ENCODE results near the gene YAP1.

Gene YAP1

GRCh38 chr11:102153082-102153481 is 42.8 kb downstream of the YAP1 start:
- H3K27ac ChIP-seq = no peak overlapping the region
- ChIA-PET POLR2A (ENCODE audit: low non-redundant PET) (interaction anchor here (0.6 kb wide), 1 partner anchor 69 kb away, joined by 4 read pairs; no protein-coding TSS in a partner anchor), CTCF (no interaction called here)
- TF ChIP-seq CTCF (conservative IDR thresholded peaks at IDR 0.05; ENCODE audit: low read depth) = no peak
- DNase-seq (ENCODE audit: low spot score) = no peak

- no peak for DNase-seq (ENCODE audit: low spot score)
- ChIA-PET CTCF (no interaction called here), POLR2A (ENCODE audit: low non-redundant PET) (no interaction called here)
- no peak overlapping the region for H3K27ac ChIP-seq
- no peak for TF ChIP-seq CTCF (conservative IDR thresholded peaks at IDR 0.05; ENCODE audit: low read depth)
Measured at GRCh38 chr11:102154806-102155205, 44.6 kb downstream of the YAP1 start.

GRCh38 chr11:102155676-102156075 is 45.4 kb downstream of the YAP1 start:
- DNase-seq (ENCODE audit: low spot score) = no peak
- POLR2A ChIA-PET (ENCODE audit: low non-redundant PET) = no interaction called here
- no peak for TF ChIP-seq CTCF (conservative IDR thresholded peaks at IDR 0.05; ENCODE audit: low read depth)
- no peak overlapping the region for H3K27ac ChIP-seq
- CTCF ChIA-PET = no interaction called here

- ChIA-PET CTCF (interaction anchor here (0.7 to 1.1 kb wide), 2 partner anchors 9 to 12 kb away, joined by 4 to 7 read pairs; no protein-coding TSS in a partner anchor), POLR2A (ENCODE audit: low non-redundant PET) (no interaction called here)
- no peak for TF ChIP-seq CTCF (conservative IDR thresholded peaks at IDR 0.05; ENCODE audit: low read depth)
- peak; percentile 13 for DNase-seq (ENCODE audit: low spot score)
- H3K27ac ChIP-seq = no peak overlapping the region
Measured at GRCh38 chr11:102157219-102157618, 47.0 kb downstream of the YAP1 start.

GRCh38 chr11:102158164-102158735 is 48.0 kb downstream of the YAP1 start:
- no peak overlapping the region for H3K27ac ChIP-seq
- CTCF ChIA-PET = interaction anchor here (1.3 kb wide), 1 partner anchor 11 kb away, joined by 3 read pairs; no protein-coding TSS in a partner anchor
- POLR2A ChIA-PET (ENCODE audit: low non-redundant PET) = no interaction called here

GRCh38 chr11:102163368-102163767 is 53.1 kb downstream of the YAP1 start:
- TF ChIP-seq CTCF (conservative IDR thresholded peaks at IDR 0.05; ENCODE audit: low read depth) = no peak
- DNase-seq (ENCODE audit: low spot score) = no peak
- CTCF ChIA-PET = no interaction called here
- POLR2A ChIA-PET (ENCODE audit: low non-redundant PET) = no interaction called here
- no peak overlapping the region for H3K27ac ChIP-seq

More at GRCh38 chr11:102158164-102158735, 48.0 kb downstream of the YAP1 start:
- no peak for TF ChIP-seq CTCF (conservative IDR thresholded peaks at IDR 0.05; ENCODE audit: low read depth)
- no peak for DNase-seq (ENCODE audit: low spot score)
